Measurements from ENCODE around the gene ASZ1. TPM values are rescaled to one million over a fixed set of nuclear protein-coding genes. Genes with fewer than 3 reads are reported as not detected.

The ASZ1 gene
- total RNA-seq, 1 experiment from 2014 or later: not detected

DNA sequence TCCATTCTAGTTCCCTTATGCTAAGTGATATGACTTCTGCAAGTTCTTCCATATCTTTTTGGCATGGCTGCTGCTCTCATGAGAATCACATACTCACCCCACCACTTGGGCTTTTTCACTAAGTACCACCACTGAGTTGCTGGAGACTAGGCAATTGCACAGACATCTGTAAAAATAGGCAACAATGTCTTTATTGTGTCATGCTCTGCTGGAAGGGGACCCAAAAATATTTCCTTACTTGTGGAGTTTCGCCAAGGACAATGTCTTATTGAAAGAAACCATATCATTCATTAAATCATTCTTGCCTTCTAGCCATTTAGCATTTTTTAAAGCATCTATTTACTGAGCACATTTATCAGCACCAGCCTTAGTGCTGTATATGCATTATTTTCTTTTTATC is 17.4 kb upstream of the ASZ1 start:
- RAD21 ChIA-PET (ENCODE audit: low non-redundant PET in 1 of 2, low total read pairs in 2 of 2, uncharacterized antibody in 2 of 2, unreplicated experiment in 2 of 2): no interaction called here

DNA sequence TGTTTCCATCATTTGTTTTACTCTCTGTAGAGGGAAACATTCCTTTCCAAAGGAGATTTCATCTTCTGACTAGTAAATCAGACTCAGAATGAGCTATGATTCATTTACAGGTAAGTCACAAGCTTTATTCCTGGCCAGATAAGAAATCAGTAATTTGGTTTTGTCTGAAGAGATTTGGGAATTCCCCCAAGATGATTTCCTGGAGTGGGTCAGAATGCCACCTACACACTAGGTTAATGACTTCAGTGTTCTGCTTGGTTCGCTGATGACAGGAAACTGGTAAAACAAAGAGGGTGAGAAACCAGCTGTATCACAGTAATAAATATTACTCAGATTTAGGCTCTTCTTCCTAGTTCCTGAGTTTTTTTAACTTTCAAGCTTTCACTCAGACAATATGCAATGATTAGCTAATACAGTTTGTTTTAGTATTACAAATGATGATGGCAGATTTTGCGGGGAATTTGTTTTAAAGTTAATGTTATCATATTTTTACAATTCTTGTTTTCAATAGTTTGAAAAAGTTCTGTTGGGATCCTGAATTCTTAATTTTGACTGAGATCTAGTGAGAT is 8.3 kb upstream of the ASZ1 start:
- H3K4me1 ChIP-seq (ENCODE audit: control insufficient read depth in 1 of 2, insufficient read depth in 2 of 2, low read length in 2 of 2): no peaks in the 10 kb centered on the region
- H3K27me3 ChIP-seq (ENCODE audit: insufficient read depth, low read length): no peaks in the 10 kb centered on the region
- no peak for ATAC-seq
- H3K4me3 ChIP-seq (replicated peaks in 1 of 2; ENCODE audit: low read depth in 1 of 2, low read length in 2 of 2): no peak overlapping the region
- no peaks in the 10 kb centered on the region for H3K9me3 ChIP-seq (ENCODE audit: control insufficient read depth in 1 of 2, insufficient read depth in 1 of 2, low read depth in 1 of 2, low read length in 2 of 2)
- H3K9ac ChIP-seq (ENCODE audit: low read length): no peak overlapping the region
- no peaks in the 10 kb centered on the region for H3K9me2 ChIP-seq (ENCODE audit: insufficient read depth)
- H3K27ac ChIP-seq (ENCODE audit: low read depth, low read length): no peak overlapping the region
- H2AFZ ChIP-seq (ENCODE audit: low read depth, low read length, poor library complexity, severe bottlenecking): no peak overlapping the region
- H3K79me2 ChIP-seq (ENCODE audit: insufficient read depth, low read length): no peaks in the 10 kb centered on the region
- CTCF ChIA-PET: no interaction called here
- intact Hi-C loops (cut with micrococcal nuclease): no loop called here
- H4K20me1 ChIP-seq (ENCODE audit: insufficient read depth): no peaks in the 10 kb centered on the region
- no peak for DNase-seq (ENCODE audit: low read depth, low spot score)
- TF ChIP-seq, protein P1, sequence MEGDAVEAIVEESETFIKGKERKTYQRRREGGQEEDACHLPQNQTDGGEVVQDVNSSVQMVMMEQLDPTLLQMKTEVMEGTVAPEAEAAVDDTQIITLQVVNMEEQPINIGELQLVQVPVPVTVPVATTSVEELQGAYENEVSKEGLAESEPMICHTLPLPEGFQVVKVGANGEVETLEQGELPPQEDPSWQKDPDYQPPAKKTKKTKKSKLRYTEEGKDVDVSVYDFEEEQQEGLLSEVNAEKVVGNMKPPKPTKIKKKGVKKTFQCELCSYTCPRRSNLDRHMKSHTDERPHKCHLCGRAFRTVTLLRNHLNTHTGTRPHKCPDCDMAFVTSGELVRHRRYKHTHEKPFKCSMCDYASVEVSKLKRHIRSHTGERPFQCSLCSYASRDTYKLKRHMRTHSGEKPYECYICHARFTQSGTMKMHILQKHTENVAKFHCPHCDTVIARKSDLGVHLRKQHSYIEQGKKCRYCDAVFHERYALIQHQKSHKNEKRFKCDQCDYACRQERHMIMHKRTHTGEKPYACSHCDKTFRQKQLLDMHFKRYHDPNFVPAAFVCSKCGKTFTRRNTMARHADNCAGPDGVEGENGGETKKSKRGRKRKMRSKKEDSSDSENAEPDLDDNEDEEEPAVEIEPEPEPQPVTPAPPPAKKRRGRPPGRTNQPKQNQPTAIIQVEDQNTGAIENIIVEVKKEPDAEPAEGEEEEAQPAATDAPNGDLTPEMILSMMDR (IDR thresholded peaks at IDR 0.05 in 2 of 3, conservative IDR thresholded peaks at IDR 0.05 in 1 of 3; ENCODE audit: borderline replicate concordance in 1 of 3, insufficient read depth in 1 of 3, low read depth in 2 of 3, low read length in 2 of 3): no peak
- TF ChIP-seq RAD21 (IDR thresholded peaks at IDR 0.05; ENCODE audit: low read depth) (no peak), ELF1 (IDR thresholded peaks at IDR 0.05; ENCODE audit: borderline replicate concordance, low read depth) (no peak), EZH2 (IDR thresholded peaks at IDR 0.05) (no peak)
- POLR2A ChIA-PET: no interaction called here
- no peak overlapping the region for H3K4me2 ChIP-seq (ENCODE audit: low read length)
- BruUV-seq (replicated peaks): no TSS peak
- RAD21 ChIA-PET (ENCODE audit: low non-redundant PET in 1 of 2, low total read pairs in 2 of 2, uncharacterized antibody in 2 of 2, unreplicated experiment in 2 of 2): no interaction called here
- H3K36me3 ChIP-seq (ENCODE audit: control insufficient read depth in 1 of 2, insufficient read depth in 2 of 2, low read length in 2 of 2): no peaks in the 10 kb centered on the region

More for the DNA sequence above, 17.4 kb upstream of the ASZ1 start:
- Histone ChIP-seq H3K4me1 (ENCODE audit: control insufficient read depth in 1 of 2, insufficient read depth in 2 of 2, low read length in 2 of 2) (no peaks in the 10 kb centered on the region), H3K4me2 (ENCODE audit: low read length) (no peak overlapping the region), H3K9ac (ENCODE audit: low read length) (no peak overlapping the region), H3K27ac (ENCODE audit: low read depth, low read length) (no peak overlapping the region), H3K27me3 (ENCODE audit: insufficient read depth, low read length) (no peaks in the 10 kb centered on the region), H3K9me3 (ENCODE audit: control insufficient read depth in 1 of 2, insufficient read depth in 1 of 2, low read depth in 1 of 2, low read length in 2 of 2) (no peaks in the 10 kb centered on the region), H4K20me1 (ENCODE audit: insufficient read depth) (no peaks in the 10 kb centered on the region), H2AFZ (ENCODE audit: low read depth, low read length, poor library complexity, severe bottlenecking) (no peak overlapping the region), H3K9me2 (ENCODE audit: insufficient read depth) (no peaks in the 10 kb centered on the region), H3K4me3 (replicated peaks in 1 of 2; ENCODE audit: low read depth in 1 of 2, low read length in 2 of 2) (no peak overlapping the region), H3K36me3 (ENCODE audit: control insufficient read depth in 1 of 2, insufficient read depth in 2 of 2, low read length in 2 of 2) (no peaks in the 10 kb centered on the region), H3K79me2 (ENCODE audit: insufficient read depth, low read length) (no peaks in the 10 kb centered on the region)
- TF ChIP-seq, protein P1 (IDR thresholded peaks at IDR 0.05 in 2 of 3, conservative IDR thresholded peaks at IDR 0.05 in 1 of 3; ENCODE audit: borderline replicate concordance in 1 of 3, insufficient read depth in 1 of 3, low read depth in 2 of 3, low read length in 2 of 3): no peak
- TF ChIP-seq TCF7L2 (IDR thresholded peaks at IDR 0.05; ENCODE audit: borderline replicate concordance, extremely low read depth, insufficient read depth, insufficient read length) (no peak), YY1 (IDR thresholded peaks at IDR 0.05; ENCODE audit: extremely low read depth, insufficient replicate concordance, low read depth, low read length) (no peak), EZH2phosphoT487 (IDR thresholded peaks at IDR 0.05; ENCODE audit: borderline replicate concordance) (no peak), SP1 (IDR thresholded peaks at IDR 0.05; ENCODE audit: low read depth) (no peak), FOSL1 (IDR thresholded peaks at IDR 0.05; ENCODE audit: low read depth) (no peak), EZH2 (IDR thresholded peaks at IDR 0.05) (no peak), ZFX (IDR thresholded peaks at IDR 0.05) (no peak), EGR1 (IDR thresholded peaks at IDR 0.05; ENCODE audit: low read depth) (no peak), ELF1 (IDR thresholded peaks at IDR 0.05; ENCODE audit: borderline replicate concordance, low read depth) (no peak), POLR2A (IDR thresholded peaks at IDR 0.05; ENCODE audit: borderline replicate concordance, extremely low read depth, insufficient read depth, insufficient read length) (no peak)
- DNase-seq (ENCODE audit: low read depth, low spot score) (no peak), ATAC-seq (no peak)
- POLR2A ChIA-PET: no interaction called here
- BruUV-seq (replicated peaks): no TSS peak
- CTCF ChIA-PET: no interaction called here
- intact Hi-C loops (cut with micrococcal nuclease): no loop called here

Data from HCT116 (cell line).